Measurements from ENCODE around the gene SLIT3.

SLIT3 gene

GRCh38 chr5:169041180-169041579 lies 259.8 kb downstream of the SLIT3 start:
- TF ChIP-seq CTCF (conservative IDR thresholded peaks at IDR 0.05; ENCODE audit: low read depth, low read length): no peak
- DNase-seq (ENCODE audit: low read depth): no peak
- no peak overlapping the region for H3K4me3 ChIP-seq (ENCODE audit: low read depth, low read length)

GRCh38 chr5:169039592-169039991 lies 261.3 kb downstream of the SLIT3 start:
- no peak for TF ChIP-seq CTCF (conservative IDR thresholded peaks at IDR 0.05; ENCODE audit: low read depth, low read length)
- no peak for DNase-seq (ENCODE audit: low read depth)
- H3K4me3 ChIP-seq (ENCODE audit: low read depth, low read length): no peak overlapping the region

GRCh38 chr5:169037466-169037865 lies 263.5 kb downstream of the SLIT3 start:
- TF ChIP-seq CTCF (conservative IDR thresholded peaks at IDR 0.05; ENCODE audit: low read depth, low read length): no peak
- no peak overlapping the region for H3K4me3 ChIP-seq (ENCODE audit: low read depth, low read length)
- no peak for DNase-seq (ENCODE audit: low read depth)

- no peak for TF ChIP-seq CTCF (conservative IDR thresholded peaks at IDR 0.05; ENCODE audit: low read depth, low read length)
- no peak for DNase-seq (ENCODE audit: low read depth)
- no peak overlapping the region for H3K4me3 ChIP-seq (ENCODE audit: low read depth, low read length)
These were observed 264.7 kb downstream of the SLIT3 start for GRCh38 chr5:169036079-169036805.

- no peak overlapping the region for H3K4me3 ChIP-seq (ENCODE audit: low read depth, low read length)
- DNase-seq (ENCODE audit: low read depth): no peak
- TF ChIP-seq CTCF (conservative IDR thresholded peaks at IDR 0.05; ENCODE audit: low read depth, low read length): no peak
These were observed 271.2 kb downstream of the SLIT3 start for GRCh38 chr5:169029661-169030274.

GRCh38 chr5:169029037-169029436 lies 271.9 kb downstream of the SLIT3 start:
- no peak for TF ChIP-seq CTCF (conservative IDR thresholded peaks at IDR 0.05; ENCODE audit: low read depth, low read length)

More at GRCh38 chr5:169029037-169029436, 271.9 kb downstream of the SLIT3 start:
- no peak for DNase-seq (ENCODE audit: low read depth)
- H3K4me3 ChIP-seq (ENCODE audit: low read depth, low read length): no peak overlapping the region
